Spleen (tissue), 7 donors: Measurements from ENCODE around the gene ANXA4.

Experiments used
- CTCF ChIP-seq, 11 experiments: fragments of 200-600 bp in 7 of 11; fragments of 450-650 bp in 4 of 11; sonication (generic) in 4 of 11; IDR thresholded peaks in 8 of 11; conservative IDR thresholded peaks in 3 of 11; 1 replicate in 7 of 11; 2 replicates in 4 of 11; pipeline versions ENCODE4 v1.4.0 to v1.8.0; 2016 to 2021; ENCODE audit warnings: antibody characterized with exemption in 11 of 11, inconsistent platforms in 4 of 11, mild to moderate bottlenecking in 1 of 11
- POLR2A ChIP-seq, 3 donors: fragments of 450-650 bp; IDR thresholded peaks; one replicate each; pipeline ENCODE4 v1.5.1; 2017; ENCODE audit warnings: antibody characterized with exemption in 3 of 3, mild to moderate bottlenecking in 1 of 3
- donor health status: DM: no; HTN: no; CAD: no; lungs with moderate emphysema.
- donor health status: DM: no; HTN: no; CAD: no.
- donor health status: DM: no; HTN: no; CAD: no.

DNA sequence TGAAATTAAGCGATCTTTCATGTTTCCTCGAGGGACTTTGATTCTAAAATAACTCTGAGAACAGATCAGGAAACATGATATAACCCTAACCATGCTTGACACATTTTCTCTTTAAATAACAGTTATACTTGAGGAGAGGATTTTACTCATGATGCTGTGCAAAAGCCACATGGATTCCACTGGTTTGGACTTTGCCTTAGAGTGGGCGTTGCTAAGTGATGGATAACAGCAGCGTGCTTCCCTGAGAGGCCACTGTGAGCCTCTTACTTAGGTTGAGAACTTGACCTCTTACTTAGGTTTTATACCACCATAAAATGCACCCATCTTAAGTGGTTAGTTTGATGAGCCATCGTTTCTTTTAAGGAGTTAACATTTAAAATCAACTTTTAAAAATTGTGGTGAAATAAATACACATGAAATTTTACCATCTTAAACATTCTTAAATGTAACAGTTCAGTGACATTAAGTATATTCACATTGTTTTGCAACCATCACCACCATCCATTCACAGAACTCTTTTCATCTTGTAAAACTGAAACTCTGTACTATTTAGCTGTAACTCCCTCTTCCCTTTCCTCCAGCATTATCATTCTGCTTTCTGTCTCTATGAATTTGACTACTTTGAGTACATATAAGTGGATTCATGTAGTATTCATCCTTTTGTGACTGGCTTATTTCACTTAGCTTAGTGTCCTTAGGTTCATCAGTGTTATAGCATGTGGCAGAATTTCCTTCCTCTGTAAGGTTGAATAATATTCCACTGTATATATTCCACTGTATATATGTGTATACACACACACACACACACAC is 22.6 kb downstream of the ANXA4 start:
- TF ChIP-seq CTCF (IDR thresholded peaks at IDR 0.05 in 8 of 11, conservative IDR thresholded peaks at IDR 0.05 in 3 of 11) (no peak), POLR2A (IDR thresholded peaks at IDR 0.05) (no peak)
